ENCODE data around the gene PLD4. TPM values are rescaled to one million over a fixed set of nuclear protein-coding genes. Genes with fewer than 3 reads are reported as not detected.
"Not testable (repeated sequence)": the region's sequence is repeated elsewhere in the genome, so short reads cannot be mapped to it uniquely, and the experiment has no call there.

PLD4 gene
- total RNA-seq, 2 donors from 2014 or later, result 2.2 TPM; not detected in 1

GRCh38 chr14:104895207-104895785 lies 29.4 kb upstream of the PLD4 start:
- ATAC-seq, result peak; percentile 3
- intact Hi-C loops (cut with DNase I, micrococcal nuclease), result loop anchor here in 1 of 2 donors (10.0 kb wide), 1 partner anchor 150 kb away; no protein-coding TSS in a partner anchor
- peak in 1 of 2 donors; percentile 22 for DNase-seq

- peak in 1 of 2 donors; percentile 23 for DNase-seq
- peak; percentile 5 for ATAC-seq
- intact Hi-C loops (cut with DNase I, micrococcal nuclease), result loop anchor here in 1 of 2 donors (10.0 kb wide), 1 partner anchor 149 kb away; no protein-coding TSS in a partner anchor
Observed at GRCh38 chr14:104895786-104896661, 28.7 kb upstream of the PLD4 start.

GRCh38 chr14:104897330-104898194 lies 27.1 kb upstream of the PLD4 start:
- DNase-seq (peak in 1 of 2 donors; percentile 28), ATAC-seq (peak; percentile 7)
- intact Hi-C loops (cut with DNase I, micrococcal nuclease), result loop anchor here in 1 of 2 donors (10.0 kb wide), 1 partner anchor 147 kb away; no protein-coding TSS in a partner anchor

GRCh38 chr14:104898195-104898558 lies 26.5 kb upstream of the PLD4 start:
- DNase-seq (no peak), ATAC-seq (no peak)
- intact Hi-C loops (cut with DNase I, micrococcal nuclease), result loop anchor here in 1 of 2 donors (10.0 kb wide), 1 partner anchor 147 kb away; no protein-coding TSS in a partner anchor

GRCh38 chr14:104898870-104899510 lies 25.7 kb upstream of the PLD4 start:
- ATAC-seq, result no peak
- intact Hi-C loops (cut with DNase I, micrococcal nuclease), result loop anchor here in 1 of 2 donors (10.0 kb wide), 1 partner anchor 146 kb away; no protein-coding TSS in a partner anchor
- no peak for DNase-seq

- DNase-seq, result no peak
- intact Hi-C loops (cut with DNase I, micrococcal nuclease), result loop anchor here in 1 of 2 donors (10.0 kb wide), 1 partner anchor 145 kb away; no protein-coding TSS in a partner anchor
- no peak for ATAC-seq
Observed at GRCh38 chr14:104899781-104900180, 24.9 kb upstream of the PLD4 start.

GRCh38 chr14:104900639-104901512 lies 23.8 kb upstream of the PLD4 start:
- DNase-seq, result no peak
- intact Hi-C loops (cut with DNase I, micrococcal nuclease), result no loop called here
- ATAC-seq, result no peak

- DNase-seq (no peak), ATAC-seq (no peak)
- intact Hi-C loops (cut with DNase I, micrococcal nuclease), result no loop called here
Observed at GRCh38 chr14:104903990-104904389, 20.7 kb upstream of the PLD4 start.

- not testable (repeated sequence) for ATAC-seq
Observed at GRCh38 chr14:104904650-104905578, 19.8 kb upstream of the PLD4 start.

GRCh38 chr14:104905579-104905933 lies 19.1 kb upstream of the PLD4 start:
- intact Hi-C loops (cut with DNase I, micrococcal nuclease); ATAC-seq: not testable (repeated sequence)

More at GRCh38 chr14:104904650-104905578, 19.8 kb upstream of the PLD4 start:
- intact Hi-C loops (cut with DNase I, micrococcal nuclease); DNase-seq: not testable (repeated sequence)

GRCh38 chr14:104908303-104908702 lies 16.4 kb upstream of the PLD4 start:
- intact Hi-C loops (cut with DNase I, micrococcal nuclease), result no loop called here
- no peak for ATAC-seq
- DNase-seq, result no peak

More at GRCh38 chr14:104905579-104905933, 19.1 kb upstream of the PLD4 start:
- DNase-seq, result not testable (repeated sequence)

- intact Hi-C loops (cut with DNase I, micrococcal nuclease), result no loop called here
Observed at GRCh38 chr14:104912053-104912452, 12.6 kb upstream of the PLD4 start.

GRCh38 chr14:104913435-104913834 lies 11.2 kb upstream of the PLD4 start:
- intact Hi-C loops (cut with DNase I, micrococcal nuclease), result no loop called here
- no peak for ATAC-seq

More at GRCh38 chr14:104912053-104912452, 12.6 kb upstream of the PLD4 start:
- ATAC-seq (no peak), DNase-seq (no peak)

GRCh38 chr14:104917116-104917515 lies 7.6 kb upstream of the PLD4 start:
- intact Hi-C loops (cut with DNase I, micrococcal nuclease), result no loop called here
- DNase-seq (no peak), ATAC-seq (no peak)

More at GRCh38 chr14:104913435-104913834, 11.2 kb upstream of the PLD4 start:
- DNase-seq, result no peak

- DNase-seq, result no peak
- intact Hi-C loops (cut with DNase I, micrococcal nuclease), result no loop called here
- no peak for ATAC-seq
Observed at GRCh38 chr14:104917993-104918392, 6.7 kb upstream of the PLD4 start.

Data from left colon (tissue), 2 donors.